ENCODE measurements around the gene IMPG1. TPM values are rescaled to one million over a fixed set of nuclear protein-coding genes. Genes with fewer than 3 reads are reported as not detected.

The IMPG1 gene
- total and polyA plus RNA-seq, 12 donors: not detected

- no peak for ATAC-seq
- intact Hi-C loops (cut with DNase I): no loop called here
- 88 to 95% methylated on average over 5 of the region's 5 CpGs for WGBS, 2 donors
Measured at GRCh38 chr6:76000629-76001028, 71.8 kb downstream of the IMPG1 start.

GRCh38 chr6:75997696-75998095 is 74.8 kb downstream of the IMPG1 start:
- Histone ChIP-seq H3K27ac (no peak overlapping the region), H3K4me1 (no peaks in the 10 kb centered on the region), H3K36me3 (no peaks in the 10 kb centered on the region), H3K4me3 (no peak overlapping the region), H3K27me3 (no peaks in the 10 kb centered on the region), H3K9me3 (no peaks in the 10 kb centered on the region)
- DNase-seq (no peak), ATAC-seq (no peak)
- intact Hi-C loops (cut with DNase I): no loop called here
- 48 to 52% methylated on average over 3 of the region's 3 CpGs for WGBS, 2 donors
- no peak for TF ChIP-seq CTCF (IDR thresholded peaks at IDR 0.05)

More at GRCh38 chr6:76000629-76001028, 71.8 kb downstream of the IMPG1 start:
- H3K9me3 ChIP-seq: no peaks in the 10 kb centered on the region
- no peak for TF ChIP-seq CTCF (IDR thresholded peaks at IDR 0.05)
- no peak overlapping the region for H3K4me3 ChIP-seq
- no peaks in the 10 kb centered on the region for H3K36me3 ChIP-seq
- no peak overlapping the region for H3K27ac ChIP-seq
- no peak for DNase-seq
- no peaks in the 10 kb centered on the region for H3K27me3 ChIP-seq
- H3K4me1 ChIP-seq: no peaks in the 10 kb centered on the region

- no peak for TF ChIP-seq CTCF (IDR thresholded peaks at IDR 0.05)
- Histone ChIP-seq H3K27ac (no peak overlapping the region), H3K4me3 (no peak overlapping the region), H3K27me3 (no peaks in the 10 kb centered on the region), H3K36me3 (no peaks in the 10 kb centered on the region), H3K9me3 (no peaks in the 10 kb centered on the region), H3K4me1 (no peaks in the 10 kb centered on the region)
- peak in 1 of 8 donors; percentile 47 for ATAC-seq
- DNase-seq: no peak
- intact Hi-C loops (cut with DNase I): no loop called here
- 55 to 62% methylated on average over 6 of the region's 6 CpGs for WGBS, 2 donors
Measured at GRCh38 chr6:75993236-75994162, 79.0 kb downstream of the IMPG1 start.

- H3K27me3 ChIP-seq: no peaks in the 10 kb centered on the region
- no peak overlapping the region for H3K4me3 ChIP-seq
- ATAC-seq: no peak
- H3K4me1 ChIP-seq: no peaks in the 10 kb centered on the region
- H3K36me3 ChIP-seq: no peaks in the 10 kb centered on the region
- intact Hi-C loops (cut with DNase I): no loop called here
- WGBS, 2 donors: 61 to 80% methylated on average over 2 of the region's 2 CpGs
- H3K27ac ChIP-seq: no peak overlapping the region
- no peak for TF ChIP-seq CTCF (IDR thresholded peaks at IDR 0.05)
- no peak for DNase-seq
- peaks cover 0 to 4% (median 0%) of the 10 kb centered on the region in 11 donors for H3K9me3 ChIP-seq
Measured at GRCh38 chr6:75991941-75992340, 80.5 kb downstream of the IMPG1 start.

All from heart right ventricle (tissue), 16 donors.